SK-N-SH (cell line): ENCODE data around the gene CLEC4M. TPM values are rescaled to one million over a fixed set of nuclear protein-coding genes. Genes with fewer than 3 reads are reported as not detected.

Source experiments
- CTCF ChIA-PET: fragments of 300-600, 350-600 bp; formaldehyde crosslinking; extraction: SDS; loops from one replicate; lab custom pipeline; 2021; lab: Yijun Ruan, JAX
- POLR2A ChIA-PET: fragments of 350-600 bp; sonication (Branson Sonifier 250); formaldehyde crosslinking; extraction: SDS; loops from one replicate; lab custom pipeline; 2020; ENCODE audit warnings: antibody characterized with exemption, inconsistent platforms; lab: Yijun Ruan, JAX
- DNase-seq: peaks from one replicate; pipeline ENCODE4 v3.0.0; 2012
- H2AFZ ChIP-seq: fragments of 200-600 bp; sonication (generic); 2 replicates; pipeline ENCODE4 v1.8.1; 2016; ENCODE audit warnings: antibody characterized with exemption, mild to moderate bottlenecking, low read depth
- H3F3A ChIP-seq: fragments of 200-600 bp; sonication (generic); replicated peaks from 2 replicates; pipeline ENCODE3; 2016; ENCODE audit warnings: antibody characterized with exemption, mild to moderate bottlenecking; ENCODE audit not compliant: insufficient read depth
- H3K27ac ChIP-seq, 2 experiments: fragments of 200-500 bp in 1 of 2; fragments of 200-600 bp in 1 of 2; sonication (Bioruptor generic) in 1 of 2; sonication (generic), shearing (Covaris generic) in 1 of 2; 2 replicates each; pipeline versions ENCODE4 v1.5.1 to v1.6.1; 2014 to 2016; ENCODE audit warnings: low read depth in 2 of 2, inconsistent platforms in 1 of 2, low read length in 1 of 2, mild to moderate bottlenecking in 1 of 2, mixed read lengths in 1 of 2
- H3K27me3 ChIP-seq: fragments of 200-600 bp; sonication (generic), shearing (Covaris generic); 2 replicates; pipeline ENCODE4 v1.6.1; 2016; ENCODE audit warnings: mixed run types; ENCODE audit not compliant: insufficient read depth
- H3K36me3 ChIP-seq, 2 experiments: fragments of 200-500 bp in 1 of 2; fragments of 200-600 bp in 1 of 2; sonication (Bioruptor generic) in 1 of 2; sonication (generic) in 1 of 2; replicated peaks in 1 of 2; 2 replicates each; pipeline versions ENCODE3 to v1.5.1; 2014 to 2016; ENCODE audit warnings: low read length in 1 of 2, mild to moderate bottlenecking in 1 of 2; ENCODE audit not compliant: insufficient read depth in 2 of 2, control insufficient read depth in 1 of 2
- H3K4me1 ChIP-seq, 2 experiments: fragments of 200-500 bp in 1 of 2; fragments of 200-600 bp in 1 of 2; sonication (Bioruptor generic) in 1 of 2; sonication (generic), shearing (Covaris generic) in 1 of 2; 2 replicates each; pipeline versions ENCODE4 v1.5.1 to v1.6.1; 2014 to 2016; ENCODE audit warnings: low read depth in 1 of 2, low read length in 1 of 2, mixed run types in 1 of 2; ENCODE audit not compliant: insufficient read depth in 2 of 2, control insufficient read depth in 1 of 2
- H3K4me2 ChIP-seq: fragments of 200-600 bp; sonication (generic), shearing (Covaris generic); 2 replicates; pipeline ENCODE4 v1.6.1; 2017; ENCODE audit warnings: mixed run types
- H3K4me3 ChIP-seq, 2 experiments: fragments of 200-500 bp in 1 of 2; fragments of 200-600 bp in 1 of 2; sonication (Bioruptor generic) in 1 of 2; sonication (generic), shearing (Covaris generic) in 1 of 2; 2 replicates each; pipeline versions ENCODE4 v1.5.1 to v1.8.1; 2014 to 2016; ENCODE audit warnings: low read depth in 2 of 2, inconsistent platforms in 1 of 2, low read length in 1 of 2, mild to moderate bottlenecking in 1 of 2, mixed read lengths in 1 of 2, moderate library complexity in 1 of 2
- H3K79me2 ChIP-seq: fragments of 200-600 bp; sonication (generic); 2 replicates; pipeline ENCODE4 v1.8.1; 2017; ENCODE audit warnings: mild to moderate bottlenecking; ENCODE audit not compliant: insufficient read depth
- H3K9ac ChIP-seq: fragments of 200-600 bp; sonication (generic); 2 replicates; pipeline ENCODE4 v1.6.1; 2017; ENCODE audit warnings: mixed run types
- H3K9me2 ChIP-seq: fragments of 200-600 bp; sonication (generic); 2 replicates; pipeline ENCODE4 v1.6.1; 2017; ENCODE audit warnings: mixed run types
- H3K9me3 ChIP-seq: fragments of 200-600 bp; sonication (generic); 2 replicates; pipeline ENCODE4 v1.6.1; 2017; ENCODE audit warnings: mixed run types, mild to moderate bottlenecking, moderate library complexity
- H4K20me1 ChIP-seq: fragments of 200-600 bp; sonication (generic); 2 replicates; pipeline ENCODE4 v1.6.1; 2017; ENCODE audit warnings: mild to moderate bottlenecking, mixed run types; ENCODE audit not compliant: insufficient read depth
- CHD2 ChIP-seq: fragments of 150-350 bp; IDR thresholded peaks from 2 replicates; pipeline ENCODE4 v1.6.1; 2018; ENCODE audit warnings: low read length; ENCODE audit not compliant: partially characterized antibody
- EP300 ChIP-seq, 2 experiments: IDR thresholded peaks; 2 replicates each; pipeline versions ENCODE4 v1.4.0 to v1.6.1; 2012; ENCODE audit warnings: borderline replicate concordance in 1 of 2, low read depth in 1 of 2, low read length in 1 of 2
- FOSL2 ChIP-seq: IDR thresholded peaks from 2 replicates; pipeline ENCODE4 v1.4.0; 2012; ENCODE audit warnings: low read depth, mild to moderate bottlenecking, moderate library complexity, borderline replicate concordance
- GATA2 ChIP-seq: sonication (generic); formaldehyde crosslinking; IDR thresholded peaks from 2 replicates; pipeline ENCODE4 v1.5.0; 2020; ENCODE audit warnings: mild to moderate bottlenecking, missing genetic modification reagents
- IRF3 ChIP-seq: fragments of 150-350 bp; IDR thresholded peaks from 2 replicates; pipeline ENCODE4 v1.6.1; 2016; ENCODE audit warnings: mild to moderate bottlenecking, low read depth, low read length
- MAX ChIP-seq: IDR thresholded peaks from 2 replicates; pipeline ENCODE4 v1.4.0; 2012; ENCODE audit warnings: low read depth
- NFIC ChIP-seq: IDR thresholded peaks from 2 replicates; pipeline ENCODE4 v1.4.0; 2012; ENCODE audit warnings: borderline replicate concordance
- NRF1 ChIP-seq: IDR thresholded peaks from 2 replicates; pipeline ENCODE4 v1.6.1; 2012; ENCODE audit warnings: low read depth, mild to moderate bottlenecking, low read length
- POLR2AphosphoS5 ChIP-seq: IDR thresholded peaks from 2 replicates; pipeline ENCODE4 v1.6.1; 2012; ENCODE audit warnings: low read depth, low read length
- RAD21 ChIP-seq: IDR thresholded peaks from 2 replicates; pipeline ENCODE4 v1.6.1; 2012; ENCODE audit warnings: mild to moderate bottlenecking, low read length
- REST ChIP-seq: IDR thresholded peaks from 2 replicates; pipeline ENCODE4 v1.6.1; 2012; ENCODE audit warnings: mild to moderate bottlenecking, low read depth, low read length, moderate library complexity
- RXRA ChIP-seq: IDR thresholded peaks from 2 replicates; pipeline ENCODE4 v1.4.0; 2012; ENCODE audit warnings: low read depth, mild to moderate bottlenecking, borderline replicate concordance
- SIN3A ChIP-seq: IDR thresholded peaks from 2 replicates; pipeline ENCODE4 v1.6.1; 2012; ENCODE audit warnings: low read depth, mild to moderate bottlenecking, low read length, moderate library complexity, borderline replicate concordance
- SMC3 ChIP-seq: IDR thresholded peaks from 2 replicates; pipeline ENCODE4 v1.6.1; 2012; ENCODE audit warnings: low read depth, low read length, improper control_type of control experiment
- TEAD4 ChIP-seq: IDR thresholded peaks from 2 replicates; pipeline ENCODE4 v1.4.0; 2012; ENCODE audit warnings: mild to moderate bottlenecking, borderline replicate concordance; ENCODE audit not compliant: insufficient read depth
- WGBS: methylation state at CpG from one replicate; pipeline ENCODE4 v1.1.6; 2017; ENCODE audit warnings: low lambda C conversion rate; 5-methylcytosine and 5-hydroxymethylcytosine counted together
- polyA plus RNA-seq, 3 experiments: library from polyadenylated mRNA; depleted of rRNA; stranded (reverse); fragments of >200 nt; gene quantifications; 2 replicates each; pipeline ENCODE4 v1.2.3, GENCODE V29; 2012

CLEC4M gene
- polyA plus RNA-seq, 1 of the 3 experiments (the other 2 are of a cell fraction) = not detected

- Histone ChIP-seq H3K4me3 (no peak overlapping the region), H4K20me1 (no peaks in the 10 kb centered on the region), H3K4me1 (no peaks in the 10 kb centered on the region), H3K36me3 (no peaks in the 10 kb centered on the region), H3K9me3 (no peaks in the 10 kb centered on the region), H3K9me2 (no peaks in the 10 kb centered on the region), H3F3A (no peaks in the 10 kb centered on the region), H2AFZ (no peak overlapping the region), H3K79me2 (no peaks in the 10 kb centered on the region), H3K27ac (no peak overlapping the region), H3K9ac (no peak overlapping the region), H3K27me3 (peaks cover 56% of the 10 kb centered on the region), H3K4me2 (no peak overlapping the region)
- CTCF ChIA-PET = no interaction called here
- WGBS = 22% methylated on average over 7 of the region's 7 CpGs
- no peak for DNase-seq
- POLR2A ChIA-PET = no interaction called here
- TF ChIP-seq TEAD4 (no peak), EP300 (IDR thresholded peaks at IDR 0.05; ENCODE audit: borderline replicate concordance in 1 of 2, low read depth in 1 of 2, low read length in 1 of 2) (no peak), GATA2 (CRISPR knock-in tag) (no peak), NFIC (no peak), SMC3 (no peak), RAD21 (no peak), CHD2 (no peak), POLR2AphosphoS5 (no peak), IRF3 (no peak), REST (no peak), NRF1 (no peak), FOSL2 (no peak), RXRA (no peak)
Observed at GRCh38 chr19:7738023-7738422, 25.0 kb upstream of the CLEC4M start.

- Histone ChIP-seq H4K20me1 (no peaks in the 10 kb centered on the region), H3K4me1 (no peaks in the 10 kb centered on the region), H3K27ac (no peak overlapping the region), H3K4me2 (no peak overlapping the region), H3K9me2 (no peaks in the 10 kb centered on the region), H3K9me3 (no peaks in the 10 kb centered on the region), H3K36me3 (no peaks in the 10 kb centered on the region), H3K79me2 (no peaks in the 10 kb centered on the region), H3F3A (no peaks in the 10 kb centered on the region), H2AFZ (no peak overlapping the region), H3K4me3 (no peak overlapping the region), H3K9ac (no peak overlapping the region), H3K27me3 (peaks cover 65% of the 10 kb centered on the region)
- POLR2A ChIA-PET = no interaction called here
- DNase-seq = no peak
- 8% methylated on average over 2 of the region's 2 CpGs for WGBS
- CTCF ChIA-PET = interaction anchor here (0.7 to 0.9 kb wide), 4 partner anchors 45 to 171 kb away, joined by 3 to 5 read pairs (median 4); partner anchors contain the start of gene TRAPPC5
- TF ChIP-seq NFIC (no peak), CHD2 (no peak), MAX (no peak), SIN3A (no peak)
Observed at GRCh38 chr19:7739211-7739755, 23.8 kb upstream of the CLEC4M start.
